Transverse colon (tissue), 4 donors: Measurements from ENCODE around the gene TMEM17.

Experiments used
- POLR2A ChIP-seq: fragments of 450-650 bp; IDR thresholded peaks from one replicate; pipeline ENCODE4 v1.6.1; 2016; ENCODE audit warnings: antibody characterized with exemption, mild to moderate bottlenecking, moderate library complexity
- POLR2AphosphoS5 ChIP-seq, 3 donors: sonication (generic); formaldehyde crosslinking; IDR thresholded peaks; one replicate each; pipeline ENCODE4 v1.6.1; 2016; ENCODE audit warnings: antibody characterized with exemption in 3 of 3
- TF ChIP-seq, protein P1 (sequence below), 5 experiments: fragments of 200-600 bp in 3 of 5; fragments of 450-650 bp in 2 of 5; sonication (generic) in 3 of 5; IDR thresholded peaks; 1 replicate in 2 of 5; 2 replicates in 3 of 5; pipeline ENCODE4 v1.5.1; 2016 to 2017; ENCODE audit warnings: antibody characterized with exemption in 5 of 5, inconsistent platforms in 3 of 5, mild to moderate bottlenecking in 2 of 5, moderate library complexity in 1 of 5

DNA sequence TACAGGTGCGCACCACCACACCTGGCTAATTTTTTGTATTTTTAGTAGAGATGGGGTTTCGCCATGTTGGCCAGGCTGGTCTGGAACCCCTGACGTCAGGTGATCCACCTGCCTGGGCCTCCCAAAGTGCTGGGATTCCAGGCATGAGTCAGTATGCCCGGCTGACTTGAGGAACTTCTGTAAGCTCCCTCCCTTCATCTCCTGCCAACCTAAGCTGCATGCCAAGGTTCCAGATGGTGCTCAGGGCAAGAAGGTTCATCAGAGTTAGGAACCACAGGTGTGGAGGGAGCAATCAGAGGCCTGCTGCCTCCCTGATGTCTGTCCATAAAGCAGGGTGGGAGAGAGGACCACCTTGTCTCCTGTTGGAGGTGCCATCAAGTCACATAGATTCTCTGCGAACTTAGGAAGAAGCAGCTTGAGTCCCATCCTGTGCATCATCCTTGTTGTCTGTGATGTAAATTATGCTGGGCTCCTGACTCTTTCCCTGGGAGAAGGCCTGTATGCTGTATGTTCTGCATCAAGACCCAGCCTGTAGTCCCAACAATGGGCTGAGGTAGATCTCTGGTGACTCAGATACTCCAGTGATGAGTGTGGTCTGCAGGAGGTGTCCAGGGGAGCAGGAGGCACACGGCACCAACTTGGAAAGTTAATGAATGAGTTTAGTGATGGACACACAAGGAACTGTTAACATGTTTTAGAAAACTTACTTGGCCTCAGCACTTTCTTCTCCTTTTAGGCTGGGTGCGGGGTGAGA, 53.1 kb downstream of the TMEM17 start:
- TF ChIP-seq, protein P1, sequence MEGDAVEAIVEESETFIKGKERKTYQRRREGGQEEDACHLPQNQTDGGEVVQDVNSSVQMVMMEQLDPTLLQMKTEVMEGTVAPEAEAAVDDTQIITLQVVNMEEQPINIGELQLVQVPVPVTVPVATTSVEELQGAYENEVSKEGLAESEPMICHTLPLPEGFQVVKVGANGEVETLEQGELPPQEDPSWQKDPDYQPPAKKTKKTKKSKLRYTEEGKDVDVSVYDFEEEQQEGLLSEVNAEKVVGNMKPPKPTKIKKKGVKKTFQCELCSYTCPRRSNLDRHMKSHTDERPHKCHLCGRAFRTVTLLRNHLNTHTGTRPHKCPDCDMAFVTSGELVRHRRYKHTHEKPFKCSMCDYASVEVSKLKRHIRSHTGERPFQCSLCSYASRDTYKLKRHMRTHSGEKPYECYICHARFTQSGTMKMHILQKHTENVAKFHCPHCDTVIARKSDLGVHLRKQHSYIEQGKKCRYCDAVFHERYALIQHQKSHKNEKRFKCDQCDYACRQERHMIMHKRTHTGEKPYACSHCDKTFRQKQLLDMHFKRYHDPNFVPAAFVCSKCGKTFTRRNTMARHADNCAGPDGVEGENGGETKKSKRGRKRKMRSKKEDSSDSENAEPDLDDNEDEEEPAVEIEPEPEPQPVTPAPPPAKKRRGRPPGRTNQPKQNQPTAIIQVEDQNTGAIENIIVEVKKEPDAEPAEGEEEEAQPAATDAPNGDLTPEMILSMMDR (IDR thresholded peaks at IDR 0.05) = no peak
- TF ChIP-seq POLR2AphosphoS5 (IDR thresholded peaks at IDR 0.05) (no peak), POLR2A (no peak)
